Measurements from ENCODE around the gene RAB7A. TPM values are rescaled to one million over a fixed set of nuclear protein-coding genes. Genes with fewer than 3 reads are reported as not detected.
"Not testable (repeated sequence)": the region's sequence is repeated elsewhere in the genome, so short reads cannot be mapped to it uniquely, and the experiment has no call there.

Gene RAB7A
- total and polyA plus RNA-seq, 2 of the 8 experiments (the other 6 are each of a cell fraction or from before 2014, with no cell fraction given), result 179 to 195 TPM

DNA sequence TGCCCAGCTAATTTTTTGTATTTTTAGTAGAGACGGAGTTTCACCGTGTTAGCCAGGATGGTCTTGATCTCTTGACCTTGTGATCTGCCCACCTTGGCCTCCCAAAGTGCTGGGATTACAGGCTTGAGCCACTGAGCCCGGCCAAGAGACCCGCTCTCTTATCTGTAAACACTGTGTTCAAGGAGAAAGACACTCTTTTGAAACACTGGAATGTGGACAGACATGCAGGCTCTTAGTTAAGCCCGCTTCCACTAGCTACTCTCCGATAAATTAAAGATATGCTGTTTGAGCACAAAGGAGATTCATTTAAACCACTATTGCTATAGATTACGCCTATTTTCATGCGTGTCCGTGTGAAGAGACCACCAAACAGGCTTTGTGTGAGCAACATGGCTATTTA, 103.1 kb downstream of the RAB7A start:
- H4K8ac ChIP-seq (ENCODE audit: extremely low read depth, insufficient read depth, low read length); H4K91ac ChIP-seq (replicated peaks; ENCODE audit: insufficient read length, low read length); H2BK15ac ChIP-seq (ENCODE audit: low read length); H2BK12ac ChIP-seq (ENCODE audit: low read depth, low read length); H2AFZ ChIP-seq (ENCODE audit: low read length); H3K4me2 ChIP-seq (ENCODE audit: insufficient read depth in 1 of 2, low read depth in 2 of 2, low read length in 2 of 2); H3K27me3 ChIP-seq (replicated peaks in 1 of 4; ENCODE audit: control insufficient read depth in 3 of 4, extremely low read depth in 1 of 4, insufficient read depth in 3 of 4, low read length in 3 of 4); H3K27ac ChIP-seq (ENCODE audit: low read depth, low read length); H3K4me1 ChIP-seq (replicated peaks in 1 of 4; ENCODE audit: control insufficient read depth in 3 of 4, insufficient read depth in 4 of 4, low read length in 3 of 4); DNase-seq (ENCODE audit: low read depth in 1 of 2, low spot score in 2 of 2); H2BK20ac ChIP-seq (ENCODE audit: low read length); H2BK5ac ChIP-seq (ENCODE audit: low read depth, low read length); H3K79me2 ChIP-seq (ENCODE audit: control insufficient read depth in 1 of 2, insufficient read depth in 2 of 2, low read length in 2 of 2); H3K4ac ChIP-seq (replicated peaks; ENCODE audit: insufficient read length, low read depth, low read length); H3K23me2 ChIP-seq (ENCODE audit: low read depth, low read length); H3K18ac ChIP-seq (ENCODE audit: extremely low read depth, low read length); H3K14ac ChIP-seq (ENCODE audit: insufficient read length); H3K36me3 ChIP-seq (ENCODE audit: control insufficient read depth in 2 of 4, insufficient read depth in 4 of 4, low read length in 3 of 4); H3K23ac ChIP-seq (ENCODE audit: insufficient read length); H3K9ac ChIP-seq (replicated peaks in 1 of 4; ENCODE audit: extremely low read depth in 1 of 4, low read depth in 3 of 4, low read length in 3 of 4); H3K79me1 ChIP-seq (ENCODE audit: low read depth, low read length); FAIRE-seq; H2AK5ac ChIP-seq (ENCODE audit: low read depth, low read length); H3K56ac ChIP-seq (replicated peaks; ENCODE audit: insufficient read length, low read depth, low read length); H4K5ac ChIP-seq (ENCODE audit: insufficient read length, low read depth, low read length); H3K9me3 ChIP-seq (ENCODE audit: insufficient read depth in 2 of 2, low read depth in 1 of 2, low read length in 1 of 2); H4K20me1 ChIP-seq (replicated peaks in 1 of 2; ENCODE audit: control insufficient read depth in 1 of 2, insufficient read depth in 2 of 2, low read length in 2 of 2); H3K4me3 ChIP-seq (ENCODE audit: extremely low read depth in 1 of 4, insufficient read depth in 2 of 4, low read depth in 3 of 4, low read length in 4 of 4); H2BK120ac ChIP-seq (replicated peaks; ENCODE audit: low read depth, low read length): not testable (repeated sequence)
- ChIA-PET CTCF (ENCODE audit: partially characterized antibody) (interaction anchor here (1.5 kb wide), 1 partner anchor 16 kb away, joined by 5 read pairs; no protein-coding TSS in a partner anchor), POLR2A (ENCODE audit: partially characterized antibody) (interaction anchor here (0.6 kb wide), 1 partner anchor 34 kb away, joined by 3 read pairs; no protein-coding TSS in a partner anchor)
- WGBS, 2 experiments (ENCODE audit: extremely low coverage in 1 of 2, insufficient coverage in 1 of 2, insufficient read length in 1 of 2, insufficient replicate concordance in 2 of 2, low coverage in 1 of 2, low lambda C conversion rate in 2 of 2, missing lambda C conversion rate in 1 of 2), result 88% methylated on average over 9 of the region's 9 CpGs; no CpG with 5 or more reads in 1 of the 2 experiments

- FAIRE-seq; H4K5ac ChIP-seq (ENCODE audit: insufficient read length, low read depth, low read length); H2BK20ac ChIP-seq (ENCODE audit: low read length); H2AFZ ChIP-seq (ENCODE audit: low read length); H3K4ac ChIP-seq (replicated peaks; ENCODE audit: insufficient read length, low read depth, low read length); H2BK15ac ChIP-seq (ENCODE audit: low read length); H3K9ac ChIP-seq (replicated peaks in 1 of 4; ENCODE audit: extremely low read depth in 1 of 4, low read depth in 3 of 4, low read length in 3 of 4); H3K79me2 ChIP-seq (ENCODE audit: control insufficient read depth in 1 of 2, insufficient read depth in 2 of 2, low read length in 2 of 2); H3K9me3 ChIP-seq (ENCODE audit: insufficient read depth in 2 of 2, low read depth in 1 of 2, low read length in 1 of 2); H3K79me1 ChIP-seq (ENCODE audit: low read depth, low read length); DNase-seq (ENCODE audit: low read depth in 1 of 2, low spot score in 2 of 2); H2BK120ac ChIP-seq (replicated peaks; ENCODE audit: low read depth, low read length); H3K4me3 ChIP-seq (ENCODE audit: extremely low read depth in 1 of 4, insufficient read depth in 2 of 4, low read depth in 3 of 4, low read length in 4 of 4); H3K23ac ChIP-seq (ENCODE audit: insufficient read length); POLR2A ChIA-PET (ENCODE audit: partially characterized antibody); H2BK5ac ChIP-seq (ENCODE audit: low read depth, low read length); H4K20me1 ChIP-seq (replicated peaks in 1 of 2; ENCODE audit: control insufficient read depth in 1 of 2, insufficient read depth in 2 of 2, low read length in 2 of 2); H2AK5ac ChIP-seq (ENCODE audit: low read depth, low read length); H3K14ac ChIP-seq (ENCODE audit: insufficient read length); H3K27ac ChIP-seq (ENCODE audit: low read depth, low read length); H3K18ac ChIP-seq (ENCODE audit: extremely low read depth, low read length); H3K56ac ChIP-seq (replicated peaks; ENCODE audit: insufficient read length, low read depth, low read length); H4K8ac ChIP-seq (ENCODE audit: extremely low read depth, insufficient read depth, low read length); H3K27me3 ChIP-seq (replicated peaks in 1 of 4; ENCODE audit: control insufficient read depth in 3 of 4, extremely low read depth in 1 of 4, insufficient read depth in 3 of 4, low read length in 3 of 4); H3K4me2 ChIP-seq (ENCODE audit: insufficient read depth in 1 of 2, low read depth in 2 of 2, low read length in 2 of 2); H2BK12ac ChIP-seq (ENCODE audit: low read depth, low read length); H4K91ac ChIP-seq (replicated peaks; ENCODE audit: insufficient read length, low read length); H3K4me1 ChIP-seq (replicated peaks in 1 of 4; ENCODE audit: control insufficient read depth in 3 of 4, insufficient read depth in 4 of 4, low read length in 3 of 4); H3K36me3 ChIP-seq (ENCODE audit: control insufficient read depth in 2 of 4, insufficient read depth in 4 of 4, low read length in 3 of 4); H3K23me2 ChIP-seq (ENCODE audit: low read depth, low read length): not testable (repeated sequence)
- CTCF ChIA-PET (ENCODE audit: partially characterized antibody), result interaction anchor here (0.6 to 1.5 kb wide), 2 partner anchors 15 kb away, joined by 3 to 5 read pairs; no protein-coding TSS in a partner anchor
- 87% methylated on average over 7 of the region's 7 CpGs; no CpG with 5 or more reads in 1 of the 2 experiments for WGBS, 2 experiments (ENCODE audit: extremely low coverage in 1 of 2, insufficient coverage in 1 of 2, insufficient read length in 1 of 2, insufficient replicate concordance in 2 of 2, low coverage in 1 of 2, low lambda C conversion rate in 2 of 2, missing lambda C conversion rate in 1 of 2)
Observed at GRCh38 chr3:128829925-128830625, 104.1 kb downstream of the RAB7A start.

Data from H1 (cell line).